Fibroblast of lung (primary cell): ENCODE measurements around the gene RGS12.

ENCODE experiments used
- CTCF ChIP-seq, 2 donors: IDR thresholded peaks in 1 of 2; conservative IDR thresholded peaks in 1 of 2; 1 replicate in 1 of 2; 2 replicates in 1 of 2; pipeline ENCODE4 v1.5.1; 2011 to 2012; ENCODE audit warnings: low read length in 2 of 2, control low read depth in 1 of 2, inconsistent platforms in 1 of 2, low read depth in 1 of 2, mild to moderate bottlenecking in 1 of 2
- EZH2 ChIP-seq: IDR thresholded peaks from 2 replicates; pipeline ENCODE4 v1.5.1; 2012; ENCODE audit warnings: low read length, control low read depth, mild to moderate bottlenecking; ENCODE audit errors: missing control alignments

- TF ChIP-seq CTCF (conservative IDR thresholded peaks at IDR 0.05 in 1 of 2, IDR thresholded peaks at IDR 0.05 in 1 of 2; ENCODE audit: low read depth in 1 of 2, low read length in 2 of 2) (no peak), EZH2 (no peak)
Measured at GRCh38 chr4:3283483-3283882, 9.3 kb upstream of the RGS12 start.
